ENCODE measurements around the gene CISD3. TPM values are rescaled to one million over a fixed set of nuclear protein-coding genes. Genes with fewer than 3 reads are reported as not detected.

CISD3 gene
- polyA plus RNA-seq, 1 experiment, result 17.1 TPM

DNA sequence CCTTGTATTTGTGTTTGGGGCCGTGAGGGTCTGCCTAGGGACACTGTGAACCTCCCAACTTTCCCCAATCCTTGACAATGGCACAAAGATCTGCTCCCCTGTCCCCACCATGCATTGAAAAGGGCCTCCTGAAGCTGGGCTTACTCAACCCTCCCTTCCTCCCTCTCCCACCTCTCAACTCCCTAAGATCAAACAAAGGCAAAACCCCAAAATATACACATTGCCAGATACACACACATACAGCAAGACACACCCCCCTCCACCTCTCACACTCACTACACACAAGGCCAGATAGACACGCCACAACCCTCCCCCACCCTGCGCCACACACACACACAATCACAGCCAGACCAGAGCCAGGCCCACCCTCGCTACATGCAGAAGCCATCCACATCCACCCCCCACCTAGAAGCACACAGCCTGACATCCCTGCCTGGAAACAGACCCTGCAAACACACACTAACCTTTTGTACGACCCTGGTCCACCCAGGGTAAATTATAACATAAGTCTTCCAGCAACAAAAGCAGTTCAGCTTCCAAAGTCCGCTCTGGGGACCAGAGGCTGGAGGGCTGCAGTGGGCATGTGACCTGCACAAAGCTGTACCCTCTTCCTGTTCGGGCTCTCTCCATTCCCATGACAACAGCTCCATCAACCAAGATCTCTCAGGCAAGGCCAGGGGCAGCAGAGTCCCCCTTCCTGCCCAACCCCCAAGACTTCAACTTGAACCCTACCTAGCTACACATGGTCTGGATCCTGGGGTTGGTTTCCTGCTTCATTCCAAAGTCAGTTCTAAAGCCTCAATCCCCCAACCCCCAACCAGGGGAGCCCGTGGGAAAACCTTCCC, 16.1 kb downstream of the CISD3 start:
- no peaks in the 10 kb centered on the region for H3K27me3 ChIP-seq (ENCODE audit: control insufficient read depth, insufficient read depth, low read length)
- POLR2A ChIA-PET, result no interaction called here
- TF ChIP-seq, protein P1, sequence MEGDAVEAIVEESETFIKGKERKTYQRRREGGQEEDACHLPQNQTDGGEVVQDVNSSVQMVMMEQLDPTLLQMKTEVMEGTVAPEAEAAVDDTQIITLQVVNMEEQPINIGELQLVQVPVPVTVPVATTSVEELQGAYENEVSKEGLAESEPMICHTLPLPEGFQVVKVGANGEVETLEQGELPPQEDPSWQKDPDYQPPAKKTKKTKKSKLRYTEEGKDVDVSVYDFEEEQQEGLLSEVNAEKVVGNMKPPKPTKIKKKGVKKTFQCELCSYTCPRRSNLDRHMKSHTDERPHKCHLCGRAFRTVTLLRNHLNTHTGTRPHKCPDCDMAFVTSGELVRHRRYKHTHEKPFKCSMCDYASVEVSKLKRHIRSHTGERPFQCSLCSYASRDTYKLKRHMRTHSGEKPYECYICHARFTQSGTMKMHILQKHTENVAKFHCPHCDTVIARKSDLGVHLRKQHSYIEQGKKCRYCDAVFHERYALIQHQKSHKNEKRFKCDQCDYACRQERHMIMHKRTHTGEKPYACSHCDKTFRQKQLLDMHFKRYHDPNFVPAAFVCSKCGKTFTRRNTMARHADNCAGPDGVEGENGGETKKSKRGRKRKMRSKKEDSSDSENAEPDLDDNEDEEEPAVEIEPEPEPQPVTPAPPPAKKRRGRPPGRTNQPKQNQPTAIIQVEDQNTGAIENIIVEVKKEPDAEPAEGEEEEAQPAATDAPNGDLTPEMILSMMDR (IDR thresholded peaks at IDR 0.05; ENCODE audit: insufficient read depth, low read depth, low read length), result no peak
- H3K4me3 ChIP-seq (ENCODE audit: low read depth, low read length), result peak overlapping the region; percentile 94
- CTCF ChIA-PET, result interaction anchor here (1.0 to 4.0 kb wide), 4 partner anchors 11 to 69 kb away, joined by 3 to 38 read pairs (median 6); no protein-coding TSS in a partner anchor
- DNase-seq (ENCODE audit: low read depth), result no peak
- H3K36me3 ChIP-seq (ENCODE audit: control insufficient read depth, insufficient read depth, low read length), result no peaks in the 10 kb centered on the region; the same call in none of the 2 replicates

DNA sequence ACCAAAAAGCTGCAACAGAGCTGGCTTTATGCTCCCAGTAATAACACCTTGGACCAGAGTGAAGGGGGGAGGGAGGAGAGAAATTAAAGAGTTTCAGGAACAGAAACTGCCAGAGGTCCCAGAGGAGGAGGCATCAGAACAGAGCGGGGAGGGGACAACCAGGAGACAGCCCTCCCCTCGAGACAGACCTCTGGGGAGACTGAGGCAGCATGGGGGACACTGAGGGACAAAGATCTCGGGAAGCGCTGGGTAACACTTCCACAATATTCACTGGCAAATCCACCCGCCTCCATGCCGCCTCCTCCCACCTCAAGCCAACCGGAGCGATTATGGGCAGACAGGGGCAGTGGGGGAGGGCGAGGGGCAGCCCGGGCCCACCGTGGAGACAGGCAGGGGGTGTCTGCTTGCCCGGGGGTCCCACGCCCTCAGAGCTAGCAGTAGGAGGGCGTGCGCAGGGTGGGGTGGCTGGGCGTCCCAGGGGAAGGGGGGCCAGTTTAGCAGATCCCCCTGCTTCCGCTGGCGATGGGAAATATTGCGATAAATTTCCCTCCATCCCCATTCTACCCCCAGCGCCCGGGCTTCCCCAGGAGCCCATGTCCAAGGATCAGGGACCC, 16.8 kb downstream of the CISD3 start:
- DNase-seq (ENCODE audit: low read depth), result no peak
- ChIA-PET CTCF (interaction anchor here (1.0 to 4.0 kb wide), 4 partner anchors 12 to 70 kb away, joined by 3 to 38 read pairs (median 6); no protein-coding TSS in a partner anchor), POLR2A (no interaction called here)
- Histone ChIP-seq H3K4me3 (ENCODE audit: low read depth, low read length) (peak overlapping the region; percentile 94), H3K36me3 (ENCODE audit: control insufficient read depth, insufficient read depth, low read length) (no peaks in the 10 kb centered on the region), H3K27me3 (ENCODE audit: control insufficient read depth, insufficient read depth, low read length) (no peaks in the 10 kb centered on the region)
- TF ChIP-seq, protein P1 (IDR thresholded peaks at IDR 0.05; ENCODE audit: insufficient read depth, low read depth, low read length), result no peak

DNA sequence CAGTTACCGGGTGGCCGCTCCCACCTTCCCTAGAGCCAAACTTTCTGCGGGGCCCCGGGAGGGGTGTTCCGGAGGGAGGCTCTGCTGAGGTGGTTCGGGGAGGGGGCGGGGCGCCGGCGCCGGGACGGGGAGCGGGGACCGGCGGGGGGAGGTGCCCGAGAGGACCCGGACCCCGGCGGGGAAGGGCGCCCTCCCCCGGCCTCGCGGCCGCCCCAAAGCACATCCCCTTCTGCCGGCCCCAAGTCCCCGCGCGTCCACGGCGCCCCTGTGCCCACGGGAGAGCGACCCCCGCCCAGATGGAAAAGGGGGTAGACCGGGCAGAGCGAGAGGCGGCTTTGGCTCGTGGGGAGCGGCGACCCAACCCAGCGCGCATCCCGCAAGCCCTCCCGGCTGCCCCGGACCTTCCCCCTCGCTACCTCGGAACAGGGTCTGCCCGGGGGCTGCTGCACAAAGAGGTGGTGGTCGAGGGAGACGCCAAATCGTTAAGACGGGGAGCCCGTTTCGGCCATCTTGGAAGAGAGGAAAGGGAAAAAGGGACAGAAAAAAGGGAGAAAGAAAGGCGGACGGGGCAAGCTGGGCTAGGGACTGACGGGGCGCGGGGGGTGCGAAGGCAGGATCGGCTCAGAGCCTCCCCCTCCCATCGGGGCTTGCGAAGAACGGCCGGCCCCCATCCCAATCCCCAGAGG, 17.5 kb downstream of the CISD3 start:
- ChIA-PET POLR2A (no interaction called here), CTCF (interaction anchor here (1.0 to 1.5 kb wide), 2 partner anchors 13 to 71 kb away, joined by 3 to 6 read pairs; no protein-coding TSS in a partner anchor)
- H3K27me3 ChIP-seq (ENCODE audit: control insufficient read depth, insufficient read depth, low read length), result no peaks in the 10 kb centered on the region
- peak overlapping the region; percentile 94 for H3K4me3 ChIP-seq (ENCODE audit: low read depth, low read length)
- no peak for DNase-seq (ENCODE audit: low read depth)
- TF ChIP-seq, protein P1 (IDR thresholded peaks at IDR 0.05; ENCODE audit: insufficient read depth, low read depth, low read length), result no peak
- no peaks in the 10 kb centered on the region for H3K36me3 ChIP-seq (ENCODE audit: control insufficient read depth, insufficient read depth, low read length)

DNA sequence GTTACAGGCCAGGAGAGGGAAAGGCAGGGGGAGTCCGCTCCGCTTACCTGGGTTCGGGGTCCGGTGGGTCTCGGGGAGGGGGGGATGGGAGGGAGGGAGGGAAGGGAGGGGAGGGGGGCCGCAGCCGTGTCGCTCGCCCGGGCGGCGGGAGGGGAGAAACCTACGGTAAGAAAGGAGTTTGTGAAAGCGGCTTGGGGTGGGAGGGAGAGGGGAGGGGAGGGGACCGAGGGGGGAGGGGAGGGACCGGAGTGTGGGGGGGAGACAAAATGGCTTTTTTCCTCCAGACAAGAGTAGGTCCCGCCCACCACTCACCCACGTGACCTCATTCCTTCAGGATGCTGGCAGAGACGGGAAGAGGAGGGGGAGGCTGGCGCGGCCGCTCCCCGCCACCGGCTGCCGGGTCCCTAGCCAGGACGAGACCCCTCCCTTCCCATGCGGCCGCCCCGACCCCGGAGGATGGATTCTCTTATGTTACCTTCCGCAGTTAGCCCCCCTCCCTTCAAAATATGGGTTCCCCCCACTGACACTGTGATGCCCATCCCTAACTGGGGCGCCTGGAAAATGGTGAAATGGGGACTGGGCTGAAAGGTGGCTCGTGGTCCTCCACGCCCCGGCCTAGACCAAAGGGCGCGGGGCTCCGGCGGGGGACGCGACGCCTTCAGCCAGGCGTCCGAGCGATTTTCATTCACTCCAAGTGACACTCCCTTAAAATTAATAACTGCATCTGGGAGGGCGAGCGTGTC, 18.2 kb downstream of the CISD3 start, which contains the start of gene PCGF2:
TSS of gene PCGF2 (minus strand) at position 188 of the 743 bp plus-strand sequence. CDS start 7,934 bp downstream, outside the sequence.
- H3K4me3 ChIP-seq (ENCODE audit: low read depth, low read length), result peak within 1 kb of the TSS; percentile 94
- ChIA-PET POLR2A (no interaction called here), CTCF (interaction anchor here (1.0 kb wide), 1 partner anchor 13 kb away, joined by 3 read pairs; no protein-coding TSS in a partner anchor)
- H3K36me3 ChIP-seq (ENCODE audit: control insufficient read depth, insufficient read depth, low read length), result no peaks in the 10 kb centered on the region
- TF ChIP-seq, protein P1 (IDR thresholded peaks at IDR 0.05; ENCODE audit: insufficient read depth, low read depth, low read length), result no peak
- peak; percentile 31 for DNase-seq (ENCODE audit: low read depth)
- H3K27me3 ChIP-seq (ENCODE audit: control insufficient read depth, insufficient read depth, low read length), result no peaks in the 10 kb centered on the region

All from BJ (cell line).